NCI-H2196 treated with DMSO at 0.1 percent for 48 hours (cell line): ENCODE data around the gene PANX3.

ENCODE experiments used
- DNase-seq: peaks from one replicate; lab custom pipeline; 2025; ENCODE audit not compliant: unreplicated experiment; lab: John Stamatoyannopoulos, UW

Gene PANX3

GRCh38 chr11:124656774-124657630 is 45.8 kb downstream of the PANX3 start:
- DNase-seq = no peak

GRCh38 chr11:124657904-124658303 is 46.7 kb downstream of the PANX3 start:
- no peak for DNase-seq

- DNase-seq = no peak
Measured at GRCh38 chr11:124658501-124658900, 47.3 kb downstream of the PANX3 start.

GRCh38 chr11:124658986-124659385 is 47.8 kb downstream of the PANX3 start:
- DNase-seq = no peak

GRCh38 chr11:124661553-124661952 is 50.3 kb downstream of the PANX3 start:
- DNase-seq = no peak

- DNase-seq = no peak
Measured at GRCh38 chr11:124662106-124662505, 50.9 kb downstream of the PANX3 start.

- DNase-seq = no peak
Measured at GRCh38 chr11:124663861-124664260, 52.6 kb downstream of the PANX3 start.

GRCh38 chr11:124667601-124668000 is 56.4 kb downstream of the PANX3 start:
- DNase-seq = no peak

- peak; percentile 77 for DNase-seq
Measured at GRCh38 chr11:124669193-124669592, 58.0 kb downstream of the PANX3 start.
